ENCODE results near the gene HK3.

Gene HK3

DNA sequence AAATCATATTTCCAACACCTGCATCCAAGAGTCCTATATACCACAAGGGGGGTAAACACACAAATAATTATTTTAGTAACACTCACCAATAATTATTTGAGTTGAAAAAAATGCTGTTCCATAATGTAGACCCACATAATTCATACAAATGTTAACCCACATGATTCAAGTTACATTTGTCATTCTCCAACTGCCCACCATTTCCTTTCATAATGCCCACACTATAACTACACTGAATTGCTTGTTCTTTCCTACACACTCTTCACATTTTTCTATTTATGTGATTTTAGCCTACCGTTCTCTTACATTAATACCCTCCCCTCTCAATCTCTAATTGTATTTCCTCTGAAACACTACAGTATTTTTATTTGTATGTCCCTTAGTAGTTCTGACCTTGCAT lies 35.9 kb upstream of the HK3 start:
- H3K27ac ChIP-seq (ENCODE audit: low read length), result no peak overlapping the region
- H3K36me3 ChIP-seq (replicated peaks; ENCODE audit: low read depth, low read length), result peaks cover 33% of the 10 kb centered on the region
- no peaks in the 10 kb centered on the region for H3K79me2 ChIP-seq (ENCODE audit: low read length)
- H3K9ac ChIP-seq (ENCODE audit: low read length), result no peak overlapping the region
- 0 out of 2 replicates have a peak, but pooled peaks cover 3% of the 10 kb centered on the region for H4K20me1 ChIP-seq (ENCODE audit: insufficient read depth, low read length)
- H3K4me1 ChIP-seq (ENCODE audit: low read length), result no peaks in the 10 kb centered on the region
- H3K9me3 ChIP-seq (ENCODE audit: insufficient read depth, low read length), result no peaks in the 10 kb centered on the region
- H3K4me2 ChIP-seq (ENCODE audit: low read length), result no peak overlapping the region
- TF ChIP-seq EZH2phosphoT487 (IDR thresholded peaks at IDR 0.05; ENCODE audit: low read depth) (no peak), CTCF (IDR thresholded peaks at IDR 0.05; ENCODE audit: low read depth, low read length) (no peak)
- no peaks in the 10 kb centered on the region for H3K27me3 ChIP-seq (ENCODE audit: low read depth, low read length)
- H3K4me3 ChIP-seq (ENCODE audit: low read length), result no peak overlapping the region
- no peak overlapping the region for H2AFZ ChIP-seq (ENCODE audit: low read depth, low read length)

GRCh38 chr5:176934309-176934930 lies 35.3 kb upstream of the HK3 start:
- H3K4me1 ChIP-seq (ENCODE audit: low read length), result no peaks in the 10 kb centered on the region
- H4K20me1 ChIP-seq (ENCODE audit: insufficient read depth, low read length), result 0 out of 2 replicates have a peak, but pooled peaks cover 3% of the 10 kb centered on the region
- H3K27ac ChIP-seq (ENCODE audit: low read length), result no peak overlapping the region
- no peak overlapping the region for H2AFZ ChIP-seq (ENCODE audit: low read depth, low read length)
- no peak overlapping the region for H3K9ac ChIP-seq (ENCODE audit: low read length)
- TF ChIP-seq EZH2phosphoT487 (IDR thresholded peaks at IDR 0.05; ENCODE audit: low read depth), result no peak
- H3K79me2 ChIP-seq (ENCODE audit: low read length), result no peaks in the 10 kb centered on the region
- no peak overlapping the region for H3K4me3 ChIP-seq (ENCODE audit: low read length)
- H3K9me3 ChIP-seq (ENCODE audit: insufficient read depth, low read length), result no peaks in the 10 kb centered on the region
- H3K4me2 ChIP-seq (ENCODE audit: low read length), result no peak overlapping the region
- peaks cover 33% of the 10 kb centered on the region for H3K36me3 ChIP-seq (replicated peaks; ENCODE audit: low read depth, low read length)
- no peaks in the 10 kb centered on the region for H3K27me3 ChIP-seq (ENCODE audit: low read depth, low read length)

DNA sequence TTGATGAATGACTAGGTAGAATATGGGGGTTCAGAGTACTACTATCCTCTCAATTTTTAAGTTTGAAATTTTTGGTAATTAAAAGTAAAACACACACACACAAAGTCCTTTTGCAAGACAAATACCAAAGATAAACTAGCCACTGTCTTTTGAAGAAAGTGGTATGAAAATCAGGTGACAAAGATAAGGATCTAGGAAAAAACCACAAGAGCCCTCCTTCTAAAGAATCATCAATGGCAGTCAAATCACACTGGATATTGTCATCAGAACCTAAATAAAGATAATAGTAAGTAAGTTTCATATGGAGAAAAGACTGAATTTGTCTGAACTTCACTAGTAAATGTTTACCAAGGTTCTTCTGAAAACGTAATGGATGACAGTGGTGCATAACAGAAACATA lies 30.5 kb upstream of the HK3 start:
- Histone ChIP-seq H3K4me3 (ENCODE audit: low read length) (no peak overlapping the region), H4K20me1 (ENCODE audit: insufficient read depth, low read length) (0 out of 2 replicates have a peak, but pooled peaks cover 5% of the 10 kb centered on the region), H2AFZ (ENCODE audit: low read depth, low read length) (no peak overlapping the region), H3K27me3 (ENCODE audit: low read depth, low read length) (no peaks in the 10 kb centered on the region), H3K4me2 (ENCODE audit: low read length) (no peak overlapping the region), H3K79me2 (ENCODE audit: low read length) (no peaks in the 10 kb centered on the region), H3K27ac (ENCODE audit: low read length) (no peak overlapping the region), H3K4me1 (ENCODE audit: low read length) (no peaks in the 10 kb centered on the region), H3K9me3 (ENCODE audit: insufficient read depth, low read length) (no peaks in the 10 kb centered on the region), H3K9ac (ENCODE audit: low read length) (no peak overlapping the region), H3K36me3 (replicated peaks; ENCODE audit: low read depth, low read length) (peaks cover 28% of the 10 kb centered on the region)
- TF ChIP-seq CTCF (IDR thresholded peaks at IDR 0.05; ENCODE audit: low read depth, low read length), result no peak

- H3K4me3 ChIP-seq (ENCODE audit: low read length), result no peak overlapping the region
- no peaks in the 10 kb centered on the region; the same call in 1 of the 2 replicates for H3K79me2 ChIP-seq (ENCODE audit: low read length)
- no peaks in the 10 kb centered on the region for H3K27me3 ChIP-seq (ENCODE audit: low read depth, low read length)
- H3K9me3 ChIP-seq (ENCODE audit: insufficient read depth, low read length), result no peaks in the 10 kb centered on the region
- TF ChIP-seq EZH2phosphoT487 (IDR thresholded peaks at IDR 0.05; ENCODE audit: low read depth), result no peak
- no peak for TF ChIP-seq CTCF (IDR thresholded peaks at IDR 0.05; ENCODE audit: low read depth, low read length)
- H3K27ac ChIP-seq (ENCODE audit: low read length), result no peak overlapping the region
- no peak overlapping the region for H3K9ac ChIP-seq (ENCODE audit: low read length)
- H3K4me2 ChIP-seq (ENCODE audit: low read length), result no peak overlapping the region
- H2AFZ ChIP-seq (ENCODE audit: low read depth, low read length), result no peak overlapping the region
- H4K20me1 ChIP-seq (ENCODE audit: insufficient read depth, low read length), result 0 out of 2 replicates have a peak, but pooled peaks cover 5% of the 10 kb centered on the region
- no peaks in the 10 kb centered on the region for H3K4me1 ChIP-seq (ENCODE audit: low read length)
- H3K36me3 ChIP-seq (replicated peaks; ENCODE audit: low read depth, low read length), result peaks cover 24% of the 10 kb centered on the region
Observed at GRCh38 chr5:176927562-176927961, 28.4 kb upstream of the HK3 start.

Data from OCI-LY3 (cell line).